HepG2 (cell line): ENCODE results near the gene FXN. TPM values are rescaled to one million over a fixed set of nuclear protein-coding genes. Genes with fewer than 3 reads are reported as not detected.

Experiments used
- DNMT3B ChIP-seq: conservative IDR thresholded peaks from 2 replicates; pipeline ENCODE4 v1.6.1; 2016; ENCODE audit warnings: missing biosample characterization, control low read depth
- SP2 ChIP-seq: sonication (generic); formaldehyde crosslinking; IDR thresholded peaks from 2 replicates; pipeline ENCODE4 v1.5.1; 2020; ENCODE audit warnings: mild to moderate bottlenecking, missing genetic modification reagents
- ZFP90 ChIP-seq: sonication (generic); formaldehyde crosslinking; IDR thresholded peaks from 2 replicates; pipeline ENCODE4 v1.8.0; 2022; ENCODE audit warnings: missing genetic modification reagents, mild to moderate bottlenecking, inconsistent platforms, borderline replicate concordance
- ZNF878 ChIP-seq: sonication (generic); formaldehyde crosslinking; IDR thresholded peaks from 2 replicates; pipeline ENCODE4 v1.8.1; 2023; ENCODE audit warnings: mild to moderate bottlenecking, missing genetic modification reagents, moderate library complexity
- polyA plus RNA-seq, 8 experiments: library from polyadenylated mRNA; depleted of rRNA in 3 of 8; stranded (reverse) in 7 of 8; unstranded in 1 of 8; fragments of >200 nt; fragmentation: Illumina TruSeq in 4 of 8; extraction: Trizol in 4 of 8; gene quantifications; 2 replicates each; pipeline versions ENCODE4 v1.2.1 to v1.2.3, GENCODE V29; 2011 to 2016; ENCODE audit warnings: low read depth in 4 of 8, missing spikeins in 1 of 8, mixed read lengths in 1 of 8; ENCODE audit not compliant: insufficient read depth in 1 of 8
- total RNA-seq, 5 experiments: library from RNA; depleted of rRNA; stranded (reverse); fragments of >200 nt; fragmentation: Illumina TruSeq; extraction: Trizol; gene quantifications; 2 replicates each; pipeline ENCODE4 v1.2.3, GENCODE V29; 2016; ENCODE audit warnings: low read depth in 1 of 5
- TF ChIP-seq, protein P1 (sequence below): sonication (generic); formaldehyde crosslinking; IDR thresholded peaks from 2 replicates; pipeline ENCODE4 v1.4.0; 2020; ENCODE audit warnings: missing genetic modification reagents
- TF ChIP-seq, protein P2 (sequence below): sonication (generic); formaldehyde crosslinking; IDR thresholded peaks from 2 replicates; pipeline ENCODE4 v1.4.0; 2020; ENCODE audit warnings: missing genetic modification reagents, borderline replicate concordance
- TF ChIP-seq, protein P3 (sequence below): sonication (generic); formaldehyde crosslinking; IDR thresholded peaks from 2 replicates; pipeline ENCODE4 v1.4.0; 2020; ENCODE audit warnings: missing genetic modification reagents
- TF ChIP-seq, protein P4 (sequence below): sonication (generic); formaldehyde crosslinking; IDR thresholded peaks from 2 replicates; pipeline ENCODE4 v1.4.0; 2020; ENCODE audit warnings: missing genetic modification reagents, mild to moderate bottlenecking, borderline replicate concordance

The FXN gene
- total and polyA plus RNA-seq, 2 of the 13 experiments (the other 11 are each of a cell fraction or from before 2014, with no cell fraction given), result 24.1 to 26.0 TPM

DNA sequence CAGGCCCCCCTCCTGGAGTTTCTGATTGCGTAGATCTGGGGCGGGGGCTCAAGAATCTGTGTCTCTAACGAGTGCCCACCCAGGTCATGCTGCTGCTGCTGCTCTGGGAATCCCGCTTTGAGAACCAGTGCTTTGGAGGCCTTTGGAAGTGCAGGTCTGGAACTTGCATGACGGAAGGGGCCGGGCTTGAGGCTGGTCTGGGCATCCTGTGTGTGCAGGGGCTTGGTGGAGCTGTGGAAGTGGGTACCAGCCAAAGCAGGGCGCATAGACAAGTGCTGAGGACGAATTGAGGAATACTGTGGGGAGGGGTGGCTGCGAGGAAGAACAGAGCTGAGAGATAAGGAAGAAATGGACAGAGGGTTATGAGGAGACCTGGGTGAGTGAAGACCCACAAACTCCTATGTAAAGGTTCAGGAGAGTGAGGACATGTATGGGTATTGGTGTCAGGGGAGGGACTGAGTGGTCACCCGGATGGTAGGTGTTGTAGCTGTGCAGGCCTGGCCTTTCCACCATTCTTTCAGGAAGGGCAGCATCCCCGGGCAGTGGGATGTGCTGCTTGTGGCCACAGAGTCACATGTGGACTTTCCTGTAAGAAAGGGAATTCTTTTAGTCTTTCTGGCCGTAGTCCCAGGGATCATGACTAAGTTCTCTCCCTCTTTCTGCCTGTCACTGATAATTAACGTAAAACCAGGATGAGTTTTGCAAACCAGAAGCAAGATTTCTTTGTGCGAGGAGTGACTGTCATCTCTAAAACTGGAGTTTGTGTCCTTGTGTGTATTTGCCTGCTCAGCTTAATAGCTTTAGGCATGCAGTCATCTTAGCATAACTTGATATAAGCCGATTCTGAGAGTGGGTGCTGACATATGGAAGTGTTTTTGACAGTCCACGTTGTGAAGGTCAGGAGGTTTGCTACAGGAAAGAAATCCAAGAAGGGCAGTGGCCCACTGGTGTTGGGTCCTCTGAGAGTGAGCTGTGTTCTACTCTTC, 95.2 kb downstream of the FXN start (continued):
- TF ChIP-seq, protein P1, sequence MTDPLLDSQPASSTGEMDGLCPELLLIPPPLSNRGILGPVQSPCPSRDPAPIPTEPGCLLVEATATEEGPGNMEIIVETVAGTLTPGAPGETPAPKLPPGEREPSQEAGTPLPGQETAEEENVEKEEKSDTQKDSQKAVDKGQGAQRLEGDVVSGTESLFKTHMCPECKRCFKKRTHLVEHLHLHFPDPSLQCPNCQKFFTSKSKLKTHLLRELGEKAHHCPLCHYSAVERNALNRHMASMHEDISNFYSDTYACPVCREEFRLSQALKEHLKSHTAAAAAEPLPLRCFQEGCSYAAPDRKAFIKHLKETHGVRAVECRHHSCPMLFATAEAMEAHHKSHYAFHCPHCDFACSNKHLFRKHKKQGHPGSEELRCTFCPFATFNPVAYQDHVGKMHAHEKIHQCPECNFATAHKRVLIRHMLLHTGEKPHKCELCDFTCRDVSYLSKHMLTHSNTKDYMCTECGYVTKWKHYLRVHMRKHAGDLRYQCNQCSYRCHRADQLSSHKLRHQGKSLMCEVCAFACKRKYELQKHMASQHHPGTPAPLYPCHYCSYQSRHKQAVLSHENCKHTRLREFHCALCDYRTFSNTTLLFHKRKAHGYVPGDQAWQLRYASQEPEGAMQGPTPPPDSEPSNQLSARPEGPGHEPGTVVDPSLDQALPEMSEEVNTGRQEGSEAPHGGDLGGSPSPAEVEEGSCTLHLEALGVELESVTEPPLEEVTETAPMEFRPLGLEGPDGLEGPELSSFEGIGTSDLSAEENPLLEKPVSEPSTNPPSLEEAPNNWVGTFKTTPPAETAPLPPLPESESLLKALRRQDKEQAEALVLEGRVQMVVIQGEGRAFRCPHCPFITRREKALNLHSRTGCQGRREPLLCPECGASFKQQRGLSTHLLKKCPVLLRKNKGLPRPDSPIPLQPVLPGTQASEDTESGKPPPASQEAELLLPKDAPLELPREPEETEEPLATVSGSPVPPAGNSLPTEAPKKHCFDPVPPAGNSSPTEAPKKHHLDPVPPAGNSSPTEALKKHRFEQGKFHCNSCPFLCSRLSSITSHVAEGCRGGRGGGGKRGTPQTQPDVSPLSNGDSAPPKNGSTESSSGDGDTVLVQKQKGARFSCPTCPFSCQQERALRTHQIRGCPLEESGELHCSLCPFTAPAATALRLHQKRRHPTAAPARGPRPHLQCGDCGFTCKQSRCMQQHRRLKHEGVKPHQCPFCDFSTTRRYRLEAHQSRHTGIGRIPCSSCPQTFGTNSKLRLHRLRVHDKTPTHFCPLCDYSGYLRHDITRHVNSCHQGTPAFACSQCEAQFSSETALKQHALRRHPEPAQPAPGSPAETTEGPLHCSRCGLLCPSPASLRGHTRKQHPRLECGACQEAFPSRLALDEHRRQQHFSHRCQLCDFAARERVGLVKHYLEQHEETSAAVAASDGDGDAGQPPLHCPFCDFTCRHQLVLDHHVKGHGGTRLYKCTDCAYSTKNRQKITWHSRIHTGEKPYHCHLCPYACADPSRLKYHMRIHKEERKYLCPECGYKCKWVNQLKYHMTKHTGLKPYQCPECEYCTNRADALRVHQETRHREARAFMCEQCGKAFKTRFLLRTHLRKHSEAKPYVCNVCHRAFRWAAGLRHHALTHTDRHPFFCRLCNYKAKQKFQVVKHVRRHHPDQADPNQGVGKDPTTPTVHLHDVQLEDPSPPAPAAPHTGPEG (CRISPR knock-in tag), result no peak
- TF ChIP-seq, protein P2, sequence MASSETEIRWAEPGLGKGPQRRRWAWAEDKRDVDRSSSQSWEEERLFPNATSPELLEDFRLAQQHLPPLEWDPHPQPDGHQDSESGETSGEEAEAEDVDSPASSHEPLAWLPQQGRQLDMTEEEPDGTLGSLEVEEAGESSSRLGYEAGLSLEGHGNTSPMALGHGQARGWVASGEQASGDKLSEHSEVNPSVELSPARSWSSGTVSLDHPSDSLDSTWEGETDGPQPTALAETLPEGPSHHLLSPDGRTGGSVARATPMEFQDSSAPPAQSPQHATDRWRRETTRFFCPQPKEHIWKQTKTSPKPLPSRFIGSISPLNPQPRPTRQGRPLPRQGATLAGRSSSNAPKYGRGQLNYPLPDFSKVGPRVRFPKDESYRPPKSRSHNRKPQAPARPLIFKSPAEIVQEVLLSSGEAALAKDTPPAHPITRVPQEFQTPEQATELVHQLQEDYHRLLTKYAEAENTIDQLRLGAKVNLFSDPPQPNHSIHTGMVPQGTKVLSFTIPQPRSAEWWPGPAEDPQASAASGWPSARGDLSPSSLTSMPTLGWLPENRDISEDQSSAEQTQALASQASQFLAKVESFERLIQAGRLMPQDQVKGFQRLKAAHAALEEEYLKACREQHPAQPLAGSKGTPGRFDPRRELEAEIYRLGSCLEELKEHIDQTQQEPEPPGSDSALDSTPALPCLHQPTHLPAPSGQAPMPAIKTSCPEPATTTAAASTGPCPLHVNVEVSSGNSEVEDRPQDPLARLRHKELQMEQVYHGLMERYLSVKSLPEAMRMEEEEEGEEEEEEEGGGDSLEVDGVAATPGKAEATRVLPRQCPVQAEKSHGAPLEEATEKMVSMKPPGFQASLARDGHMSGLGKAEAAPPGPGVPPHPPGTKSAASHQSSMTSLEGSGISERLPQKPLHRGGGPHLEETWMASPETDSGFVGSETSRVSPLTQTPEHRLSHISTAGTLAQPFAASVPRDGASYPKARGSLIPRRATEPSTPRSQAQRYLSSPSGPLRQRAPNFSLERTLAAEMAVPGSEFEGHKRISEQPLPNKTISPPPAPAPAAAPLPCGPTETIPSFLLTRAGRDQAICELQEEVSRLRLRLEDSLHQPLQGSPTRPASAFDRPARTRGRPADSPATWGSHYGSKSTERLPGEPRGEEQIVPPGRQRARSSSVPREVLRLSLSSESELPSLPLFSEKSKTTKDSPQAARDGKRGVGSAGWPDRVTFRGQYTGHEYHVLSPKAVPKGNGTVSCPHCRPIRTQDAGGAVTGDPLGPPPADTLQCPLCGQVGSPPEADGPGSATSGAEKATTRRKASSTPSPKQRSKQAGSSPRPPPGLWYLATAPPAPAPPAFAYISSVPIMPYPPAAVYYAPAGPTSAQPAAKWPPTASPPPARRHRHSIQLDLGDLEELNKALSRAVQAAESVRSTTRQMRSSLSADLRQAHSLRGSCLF, result no peak
- TF ChIP-seq ZNF878, result no peak
- TF ChIP-seq ZFP90 (CRISPR knock-in tag), result no peak
- TF ChIP-seq, protein P3, sequence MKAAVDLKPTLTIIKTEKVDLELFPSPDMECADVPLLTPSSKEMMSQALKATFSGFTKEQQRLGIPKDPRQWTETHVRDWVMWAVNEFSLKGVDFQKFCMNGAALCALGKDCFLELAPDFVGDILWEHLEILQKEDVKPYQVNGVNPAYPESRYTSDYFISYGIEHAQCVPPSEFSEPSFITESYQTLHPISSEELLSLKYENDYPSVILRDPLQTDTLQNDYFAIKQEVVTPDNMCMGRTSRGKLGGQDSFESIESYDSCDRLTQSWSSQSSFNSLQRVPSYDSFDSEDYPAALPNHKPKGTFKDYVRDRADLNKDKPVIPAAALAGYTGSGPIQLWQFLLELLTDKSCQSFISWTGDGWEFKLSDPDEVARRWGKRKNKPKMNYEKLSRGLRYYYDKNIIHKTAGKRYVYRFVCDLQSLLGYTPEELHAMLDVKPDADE, result no peak
- no peak for TF ChIP-seq DNMT3B (CRISPR knock-in tag)
- TF ChIP-seq, protein P4, sequence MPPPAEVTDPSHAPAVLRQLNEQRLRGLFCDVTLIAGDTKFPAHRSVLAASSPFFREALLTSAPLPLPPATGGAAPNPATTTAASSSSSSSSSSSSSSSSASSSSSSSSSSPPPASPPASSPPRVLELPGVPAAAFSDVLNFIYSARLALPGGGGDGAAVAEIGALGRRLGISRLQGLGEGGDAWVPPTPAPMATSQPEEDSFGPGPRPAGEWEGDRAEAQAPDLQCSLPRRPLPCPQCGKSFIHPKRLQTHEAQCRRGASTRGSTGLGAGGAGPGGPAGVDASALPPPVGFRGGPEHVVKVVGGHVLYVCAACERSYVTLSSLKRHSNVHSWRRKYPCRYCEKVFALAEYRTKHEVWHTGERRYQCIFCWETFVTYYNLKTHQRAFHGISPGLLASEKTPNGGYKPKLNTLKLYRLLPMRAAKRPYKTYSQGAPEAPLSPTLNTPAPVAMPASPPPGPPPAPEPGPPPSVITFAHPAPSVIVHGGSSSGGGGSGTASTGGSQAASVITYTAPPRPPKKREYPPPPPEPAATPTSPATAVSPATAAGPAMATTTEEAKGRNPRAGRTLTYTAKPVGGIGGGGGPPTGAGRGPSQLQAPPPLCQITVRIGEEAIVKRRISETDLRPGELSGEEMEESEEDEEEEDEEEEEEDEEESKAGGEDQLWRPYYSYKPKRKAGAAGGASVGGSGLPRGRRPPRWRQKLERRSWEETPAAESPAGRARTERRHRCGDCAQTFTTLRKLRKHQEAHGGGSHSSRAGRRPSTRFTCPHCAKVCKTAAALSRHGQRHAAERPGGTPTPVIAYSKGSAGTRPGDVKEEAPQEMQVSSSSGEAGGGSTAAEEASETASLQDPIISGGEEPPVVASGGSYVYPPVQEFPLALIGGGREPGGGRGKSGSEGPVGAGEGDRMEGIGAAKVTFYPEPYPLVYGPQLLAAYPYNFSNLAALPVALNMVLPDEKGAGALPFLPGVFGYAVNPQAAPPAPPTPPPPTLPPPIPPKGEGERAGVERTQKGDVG, result no peak
- no peak for TF ChIP-seq SP2 (CRISPR knock-in tag)
